Left ventricle myocardium inferior (tissue), 1 donor: ENCODE measurements around the gene OS9. TPM values are rescaled to one million over a fixed set of nuclear protein-coding genes. Genes with fewer than 3 reads are reported as not detected.
"Not testable (repeated sequence)": the region's sequence is repeated elsewhere in the genome, so short reads cannot be mapped to it uniquely, and the experiment has no call there.

Experiments
- DNase-seq: peaks from one replicate; pipeline ENCODE4 v3.0.0-alpha.2; 2020
- H3K27ac ChIP-seq: fragments of 200-600 bp; replicated peaks from 2 replicates; pipeline ENCODE4 v1.8.0; 2021
- H3K27me3 ChIP-seq: fragments of 200-600 bp; 2 replicates; pipeline ENCODE4 v1.8.0; 2021; ENCODE audit warnings: low read depth
- H3K36me3 ChIP-seq: fragments of 200-600 bp; 2 replicates; pipeline ENCODE4 v1.8.0; 2021
- H3K4me1 ChIP-seq: fragments of 200-600 bp; 2 replicates; pipeline ENCODE4 v1.8.0; 2021
- H3K4me3 ChIP-seq: fragments of 200-600 bp; 2 replicates; pipeline ENCODE4 v1.8.0; 2021; ENCODE audit warnings: mild to moderate bottlenecking, moderate library complexity
- H3K9me3 ChIP-seq: fragments of 200-600 bp; replicated peaks from 2 replicates; pipeline ENCODE4 v1.8.0; 2021
- CTCF ChIP-seq: fragments of 200-600 bp; IDR thresholded peaks from 2 replicates; pipeline ENCODE4 v1.8.0; 2021; ENCODE audit warnings: antibody characterized with exemption, mild to moderate bottlenecking, borderline replicate concordance
- intact Hi-C: fragments of 100-400 bp; cut with micrococcal nuclease; formaldehyde crosslinking; loops from one replicate; pipeline ENCODE4 v1.11.0; 2022
- total RNA-seq: library from RNA; stranded (reverse); fragmentation: NEBNext Ultra II Directional; extraction: Animal tissue kit (Norgen Biotek cat#: 25700); gene quantifications from one replicate; pipeline ENCODE4 v1.2.1, GENCODE V29; 2021
- donor health status: DM: no; HTN: yes; CAD: no; lungs with severe emphysema.

Gene OS9
- total RNA-seq, 1 donor from 2014 or later, result 112 TPM

- intact Hi-C loops, result no loop called here
- DNase-seq, result no peak
Measured at GRCh38 chr12:57719777-57720605, 26.1 kb downstream of the OS9 start.

GRCh38 chr12:57720606-57721595 is 27.0 kb downstream of the OS9 start:
- no peaks in the 10 kb centered on the region for H3K9me3 ChIP-seq
- intact Hi-C loops, result no loop called here
- peaks cover 57% of the 10 kb centered on the region for H3K36me3 ChIP-seq
- no peak for TF ChIP-seq CTCF
- DNase-seq, result no peak
- H3K27ac ChIP-seq, result no peak overlapping the region
- H3K27me3 ChIP-seq, result peaks cover 19% of the 10 kb centered on the region
- H3K4me1 ChIP-seq, result peaks cover 3% of the 10 kb centered on the region
- no peak overlapping the region for H3K4me3 ChIP-seq

More at GRCh38 chr12:57719777-57720605, 26.1 kb downstream of the OS9 start:
- no peaks in the 10 kb centered on the region for H3K9me3 ChIP-seq
- H3K4me1 ChIP-seq, result no peaks in the 10 kb centered on the region
- TF ChIP-seq CTCF, result no peak
- peaks cover 10% of the 10 kb centered on the region for H3K27me3 ChIP-seq
- H3K4me3 ChIP-seq, result no peak overlapping the region
- H3K27ac ChIP-seq, result no peak overlapping the region
- peaks cover 63% of the 10 kb centered on the region for H3K36me3 ChIP-seq

GRCh38 chr12:57721846-57722608 is 28.1 kb downstream of the OS9 start:
- H3K9me3 ChIP-seq, DNase-seq, H3K4me3 ChIP-seq, intact Hi-C loops, H3K27ac ChIP-seq: not testable (repeated sequence)
- peaks cover 25% of the 10 kb centered on the region for H3K27me3 ChIP-seq
- H3K4me1 ChIP-seq, result peaks cover 14% of the 10 kb centered on the region
- H3K36me3 ChIP-seq, result peaks cover 45% of the 10 kb centered on the region

- no peak for DNase-seq
- Histone ChIP-seq H3K27me3 (peaks cover 31% of the 10 kb centered on the region), H3K4me1 (peaks cover 23% of the 10 kb centered on the region), H3K27ac (no peak overlapping the region), H3K4me3 (no peak overlapping the region), H3K36me3 (peaks cover 36% of the 10 kb centered on the region), H3K9me3 (no peaks in the 10 kb centered on the region)
- TF ChIP-seq CTCF, result no peak
- intact Hi-C loops, result no loop called here
Measured at GRCh38 chr12:57722716-57723629, 29.0 kb downstream of the OS9 start.

GRCh38 chr12:57723630-57723962 is 29.7 kb downstream of the OS9 start:
- DNase-seq, result no peak
- Histone ChIP-seq H3K27ac (no peak overlapping the region), H3K27me3 (peaks cover 33% of the 10 kb centered on the region), H3K4me3 (no peak overlapping the region), H3K36me3 (peaks cover 30% of the 10 kb centered on the region), H3K4me1 (peaks cover 23% of the 10 kb centered on the region), H3K9me3 (no peaks in the 10 kb centered on the region)
- intact Hi-C loops, result no loop called here
- TF ChIP-seq CTCF, result no peak
